Central memory CD4-positive, alpha-beta T cell (primary cell): ENCODE measurements around the gene SLC51B.
A peak's percentile ranks its signal among the peaks of the same experiment; 100 is the strongest.
"Not testable (repeated sequence)": the region's sequence is repeated elsewhere in the genome, so short reads cannot be mapped to it uniquely, and the experiment has no call there.

Experiments used
- DNase-seq: peaks from one replicate; pipeline ENCODE4 v3.0.0; 2022

Gene SLC51B

DNA sequence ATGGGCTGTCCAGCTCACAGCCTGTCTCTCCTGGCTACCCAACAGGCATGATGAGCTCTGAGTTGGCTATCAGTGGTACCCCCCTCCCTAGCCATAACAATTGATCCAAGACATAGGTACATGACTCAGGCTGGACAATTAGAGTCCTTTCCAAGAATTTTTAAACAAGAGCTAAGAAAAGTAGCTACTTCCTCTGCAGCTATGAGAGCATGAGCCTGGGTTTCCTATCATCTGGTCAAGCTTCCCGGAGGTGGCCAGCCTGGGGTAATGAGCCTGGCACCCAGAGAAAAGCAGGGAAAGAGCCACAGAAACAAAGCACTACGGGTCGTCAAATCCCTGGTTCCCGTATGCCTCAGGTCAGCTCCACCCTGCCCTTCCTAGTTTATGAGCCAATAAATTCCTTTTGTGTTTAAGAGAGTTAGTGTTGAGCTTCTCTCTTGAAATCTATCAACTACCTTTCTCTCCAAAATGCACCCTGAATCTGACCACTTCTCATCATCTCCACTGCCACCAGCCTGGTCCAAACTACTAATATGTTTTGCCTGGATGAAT lies 2.3 kb upstream of the SLC51B start:
- no peak for DNase-seq

DNA sequence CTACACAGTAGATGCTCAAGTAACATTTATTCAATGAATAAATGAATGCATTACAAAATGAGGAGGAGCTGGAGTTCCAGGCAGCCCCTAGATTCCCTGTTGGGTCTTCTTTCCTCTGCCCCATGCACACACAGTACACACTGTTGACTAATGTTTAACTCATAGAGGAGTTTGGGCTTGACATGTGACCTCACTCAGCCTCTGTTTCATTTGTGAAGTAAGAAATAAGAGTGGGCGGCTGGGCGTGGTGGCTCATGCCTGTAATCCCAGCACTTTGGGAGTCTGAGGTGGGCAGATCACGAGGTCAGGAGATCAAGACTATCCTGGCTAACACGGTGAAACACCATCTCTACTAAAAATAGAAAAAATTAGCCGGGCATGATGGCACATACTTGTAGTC lies 969 bp upstream of the SLC51B start:
- not testable (repeated sequence) for DNase-seq

DNA sequence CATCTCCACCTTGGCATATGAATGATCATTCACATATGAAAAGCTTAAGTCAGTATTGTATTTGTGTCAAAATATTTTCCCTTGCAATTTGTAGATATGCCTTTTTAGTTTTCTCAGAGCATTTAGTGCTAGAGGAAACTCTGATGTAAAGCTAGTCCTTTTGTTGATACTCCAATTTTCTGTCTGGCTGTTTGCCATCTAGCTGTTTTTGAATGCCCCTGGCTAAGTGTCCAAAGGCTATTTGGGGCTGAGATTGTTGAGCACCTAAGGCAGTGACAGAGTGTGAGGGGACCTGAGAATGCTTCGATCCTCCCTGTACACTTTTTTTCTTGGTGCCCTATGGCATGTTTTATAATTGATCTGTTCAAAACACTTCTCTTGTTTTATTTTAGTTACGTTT lies 3.1 kb downstream of the SLC51B start:
- no peak for DNase-seq

DNA sequence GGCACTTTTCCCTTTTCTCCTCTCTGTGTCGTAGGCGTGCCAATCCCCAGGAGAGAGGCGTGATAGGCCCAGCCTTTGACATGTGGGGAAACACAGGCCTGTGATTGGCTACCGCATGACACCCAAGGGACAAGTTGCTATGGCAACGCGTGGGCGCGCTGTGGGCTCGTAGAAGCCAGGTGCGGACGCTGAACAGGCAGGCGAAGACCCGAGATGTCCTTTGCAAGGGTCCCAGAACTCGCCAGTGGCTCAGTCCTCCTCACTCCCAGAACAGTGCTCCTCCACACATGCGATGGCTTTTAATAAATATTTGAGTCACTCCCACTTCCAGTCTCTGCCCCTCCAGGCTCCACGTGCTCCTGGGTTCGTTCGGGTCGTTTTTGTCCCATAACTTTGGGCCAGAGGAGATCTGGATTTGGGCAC lies 4.2 kb downstream of the SLC51B start:
- peak; percentile 80 for DNase-seq

DNA sequence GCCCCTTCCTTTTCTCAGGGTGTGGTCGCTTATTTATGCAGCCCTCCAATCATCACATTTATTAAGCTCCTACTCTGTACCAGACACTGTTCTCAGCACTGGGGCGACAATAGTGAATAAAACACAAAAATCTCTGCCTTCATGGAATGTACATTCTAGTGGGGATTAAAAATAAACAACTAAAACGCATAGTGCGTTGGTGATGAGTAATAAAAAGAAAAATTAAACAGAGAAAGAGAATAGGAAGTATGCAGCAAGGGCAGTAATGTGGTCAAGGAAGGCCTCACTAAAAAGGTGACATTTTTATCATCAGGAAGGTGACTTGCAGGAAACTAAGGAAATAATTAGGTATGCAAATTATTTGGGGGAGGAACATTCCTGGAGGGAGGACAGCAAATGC lies 5.1 kb downstream of the SLC51B start:
- DNase-seq = no peak

DNA sequence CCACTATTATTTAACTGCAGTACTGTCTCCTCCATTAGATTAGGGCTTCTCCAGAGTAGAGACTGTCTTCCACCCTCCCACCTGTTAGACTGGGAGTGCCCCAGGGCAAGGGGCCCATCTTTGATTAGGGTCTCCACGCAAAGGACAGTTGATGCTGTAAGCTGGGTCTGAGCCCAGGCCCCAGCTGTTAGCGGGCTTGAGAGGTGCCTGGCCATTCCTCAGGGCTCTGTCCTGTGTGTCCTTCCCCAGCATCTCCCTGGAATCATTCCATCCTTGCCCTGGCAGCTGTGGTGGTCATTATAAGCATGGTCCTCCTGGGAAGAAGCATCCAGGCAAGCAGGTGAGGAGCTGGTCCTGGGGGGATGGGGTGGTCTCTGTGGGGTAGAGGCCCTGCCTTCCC lies 6.1 kb downstream of the SLC51B start:
- no peak for DNase-seq

DNA sequence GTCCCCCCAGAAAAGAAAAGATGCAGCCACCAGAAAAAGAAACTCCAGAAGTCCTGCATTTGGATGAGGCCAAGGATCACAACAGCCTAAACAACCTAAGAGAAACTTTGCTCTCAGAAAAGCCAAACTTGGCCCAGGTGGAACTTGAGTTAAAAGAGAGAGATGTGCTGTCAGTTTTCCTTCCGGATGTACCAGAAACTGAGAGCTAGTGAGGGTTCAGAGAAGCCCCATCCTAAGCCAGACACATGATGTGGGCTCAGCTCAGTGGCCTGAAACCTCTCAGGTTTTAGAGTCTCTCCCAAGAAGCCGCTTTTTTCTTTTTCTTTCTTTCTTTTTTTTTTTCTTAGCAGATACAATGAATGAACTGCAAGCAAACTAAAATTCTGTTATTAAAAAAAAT lies 7.8 kb downstream of the SLC51B start:
- DNase-seq = no peak

DNA sequence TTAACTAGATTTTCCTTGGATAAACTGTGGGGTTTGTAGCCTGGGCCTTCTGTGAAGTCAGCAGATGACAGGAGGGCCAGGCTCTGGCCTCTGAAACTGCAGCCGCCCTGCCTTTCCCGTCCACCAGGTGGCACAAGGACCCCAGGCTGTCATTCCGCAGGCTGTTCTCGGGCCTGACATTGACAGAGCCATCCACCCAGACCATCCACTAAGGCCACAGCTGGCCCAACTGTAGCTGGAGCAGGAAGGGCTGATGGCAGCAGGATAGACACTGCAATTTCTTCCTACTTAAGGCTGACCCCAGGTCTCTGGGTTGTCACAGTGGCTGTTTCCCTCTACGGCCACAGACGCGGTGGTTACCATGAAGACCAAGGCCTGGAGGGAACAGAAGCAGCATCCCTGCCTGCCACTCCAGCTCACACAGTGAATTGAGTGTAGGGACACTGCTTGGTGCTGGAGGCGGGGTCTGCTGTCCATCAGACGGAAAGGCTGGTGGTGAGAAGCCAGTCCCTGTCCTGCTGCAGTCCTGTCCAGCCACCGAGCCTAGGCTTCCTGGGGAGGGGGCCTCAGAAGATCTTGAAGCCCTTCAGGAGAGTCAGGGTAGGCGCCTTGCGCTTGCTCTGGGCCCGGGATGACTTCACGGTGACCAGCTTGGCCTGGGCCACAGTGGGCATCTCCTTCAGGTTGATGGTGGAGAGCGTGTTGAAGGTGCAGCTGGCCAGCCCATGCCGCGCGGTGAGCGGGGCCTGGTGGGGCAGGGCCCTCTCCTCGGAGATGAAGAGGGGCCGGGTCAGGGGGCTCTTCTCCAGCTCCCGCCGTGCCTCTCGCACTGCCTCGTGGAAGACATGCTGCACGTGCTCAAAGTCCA lies 9.4 kb downstream of the SLC51B start:
- DNase-seq = peak; percentile 16

DNA sequence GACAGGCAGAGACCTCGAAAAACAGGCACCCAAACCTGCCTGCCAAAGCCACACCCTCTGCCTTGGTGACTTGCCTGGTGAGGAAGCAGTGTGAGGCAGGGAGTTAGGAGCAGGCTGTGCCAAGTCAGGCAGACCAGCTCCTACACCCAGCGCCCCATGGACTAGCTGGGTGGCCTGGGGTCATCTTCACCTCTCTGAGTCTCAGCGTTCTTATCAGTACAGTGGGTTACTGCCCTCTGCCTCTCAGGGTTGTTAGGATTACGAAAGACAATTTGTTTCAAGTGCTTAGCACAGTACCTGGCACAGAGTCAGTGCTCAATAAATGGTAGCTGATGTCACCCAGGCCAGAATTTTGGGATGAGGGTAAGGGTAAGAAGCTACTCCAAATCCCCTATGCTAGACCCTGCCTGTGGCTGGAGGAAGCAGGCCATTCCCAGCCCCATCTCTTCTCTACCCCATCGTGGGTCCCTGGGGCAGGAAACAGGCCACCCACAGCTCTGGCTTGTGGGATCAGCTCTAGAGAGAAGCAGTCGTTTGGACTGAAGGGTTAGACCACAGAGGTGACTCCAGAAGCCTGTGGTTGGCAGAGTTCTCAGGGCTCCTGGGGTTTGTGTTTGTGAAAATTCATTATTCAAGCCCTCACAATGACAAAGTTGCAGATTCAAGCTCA lies 10.1 kb downstream of the SLC51B start:
- DNase-seq = no peak

DNA sequence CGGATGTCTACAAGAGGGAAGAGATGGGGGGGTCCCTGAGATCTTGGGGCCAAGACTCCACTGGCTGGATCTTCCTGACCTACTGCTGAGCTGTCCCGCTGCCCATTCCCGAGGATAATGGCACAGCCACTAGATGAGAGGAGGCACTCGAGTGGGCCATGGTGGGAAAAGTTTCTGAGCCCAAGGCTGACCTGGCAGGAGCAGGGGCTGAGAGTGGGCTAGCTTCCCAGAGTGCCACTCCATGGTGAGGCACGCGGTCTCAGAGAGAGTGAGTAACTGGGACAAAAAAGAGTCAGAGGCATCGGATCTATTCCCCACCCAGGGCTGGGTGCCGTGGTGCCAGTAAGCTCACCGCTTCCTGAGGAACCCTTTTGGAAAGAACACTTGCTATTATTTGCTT lies 10.9 kb downstream of the SLC51B start:
- DNase-seq = no peak

DNA sequence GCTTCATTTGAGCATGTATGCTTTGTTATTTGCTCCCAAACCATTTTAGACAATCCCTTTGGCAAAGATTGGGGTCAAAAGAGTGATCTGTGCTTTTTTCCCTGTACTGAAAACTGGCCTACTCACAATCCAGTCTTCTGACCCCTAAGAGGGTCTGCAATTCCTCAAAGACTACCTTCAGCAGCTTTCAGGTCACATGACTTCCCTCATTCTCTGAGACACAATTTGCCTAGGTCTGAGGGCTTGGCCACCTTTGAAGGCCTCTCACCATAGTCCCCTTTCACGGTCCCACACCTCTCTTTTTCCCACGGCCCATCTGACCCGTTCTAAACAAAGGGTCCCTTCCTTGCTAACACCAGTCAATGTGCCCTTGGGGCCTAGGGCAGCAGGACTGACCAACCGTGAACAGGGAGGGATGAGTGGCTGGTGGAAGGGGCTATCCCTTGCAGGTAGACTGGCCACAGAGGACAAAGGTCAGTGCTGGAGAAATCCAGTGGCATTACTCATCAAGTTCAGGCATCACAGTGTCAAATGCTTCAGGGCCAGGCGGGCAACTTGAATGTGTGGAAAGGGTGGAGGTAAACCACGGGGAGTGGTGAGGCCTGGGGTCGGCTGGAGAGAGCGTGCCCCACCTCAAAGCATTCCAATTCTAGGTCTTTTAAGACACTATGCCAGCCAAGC lies 11.8 kb downstream of the SLC51B start:
- no peak for DNase-seq

DNA sequence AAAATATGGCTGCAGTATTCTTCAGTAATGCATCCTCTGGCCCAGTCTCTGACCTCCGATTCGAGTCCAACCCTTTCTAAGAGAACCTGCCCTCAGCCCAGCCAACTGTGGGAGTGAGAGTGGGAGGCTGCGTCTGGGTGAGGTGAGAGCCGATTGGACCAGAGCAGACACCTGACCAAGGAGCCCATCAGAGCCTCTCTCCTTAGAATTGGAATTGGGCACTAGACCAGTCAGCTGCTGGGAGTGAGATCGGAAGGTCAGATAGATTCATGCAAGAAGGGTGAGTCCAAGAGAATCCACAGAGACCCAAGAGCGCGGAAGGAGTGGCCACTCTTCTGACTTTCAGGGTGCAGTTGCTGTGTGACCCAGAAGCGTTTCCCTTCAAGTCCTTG lies 12.4 kb downstream of the SLC51B start:
- DNase-seq = no peak

DNA sequence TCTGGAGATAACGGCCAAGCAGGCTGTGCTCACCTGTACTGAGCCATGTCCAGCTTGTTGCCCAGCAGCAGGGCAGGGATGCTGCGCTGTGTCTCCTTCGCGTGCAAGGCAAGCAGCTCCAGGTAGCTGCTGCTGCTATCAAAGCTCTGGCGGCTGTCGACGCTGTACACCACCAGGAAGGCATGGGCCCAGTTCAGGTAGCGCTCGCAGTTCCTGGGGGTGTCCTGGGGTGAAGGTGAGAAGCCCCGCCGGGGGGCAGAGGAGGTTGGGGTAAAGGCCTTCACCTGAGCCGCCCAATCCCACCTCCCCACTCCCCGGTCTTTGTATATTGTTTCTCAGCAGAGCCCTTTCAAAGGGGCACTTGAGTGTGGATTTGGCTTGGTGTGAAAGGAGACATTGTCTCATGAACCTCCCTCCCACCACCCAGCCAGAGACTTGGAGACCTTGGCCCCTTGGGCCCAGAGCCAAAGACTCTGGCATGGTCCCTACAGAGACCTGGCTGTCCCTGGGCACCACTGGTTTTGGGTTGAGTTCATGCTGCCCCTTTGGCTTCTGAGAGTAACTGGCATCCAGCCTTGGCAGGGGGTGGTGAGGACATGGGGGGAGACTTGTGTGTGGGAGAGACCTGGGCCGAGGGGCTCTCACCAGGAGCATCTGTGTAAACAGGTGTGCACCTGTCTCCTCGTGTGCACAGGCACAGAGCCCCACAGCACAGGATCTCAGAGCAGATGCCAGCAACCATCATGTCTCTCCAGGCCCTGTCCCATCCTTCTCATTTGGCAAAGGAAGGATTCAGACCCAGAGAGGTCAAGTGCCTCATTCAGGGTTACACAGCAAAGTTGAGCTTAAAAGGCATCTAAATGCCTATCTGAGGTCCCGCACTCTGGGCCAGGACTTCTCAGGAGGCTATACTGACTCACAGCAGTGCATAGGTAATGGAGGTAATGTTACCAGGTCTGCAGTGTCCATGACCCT lies 13.5 kb downstream of the SLC51B start:
- DNase-seq = no peak

DNA sequence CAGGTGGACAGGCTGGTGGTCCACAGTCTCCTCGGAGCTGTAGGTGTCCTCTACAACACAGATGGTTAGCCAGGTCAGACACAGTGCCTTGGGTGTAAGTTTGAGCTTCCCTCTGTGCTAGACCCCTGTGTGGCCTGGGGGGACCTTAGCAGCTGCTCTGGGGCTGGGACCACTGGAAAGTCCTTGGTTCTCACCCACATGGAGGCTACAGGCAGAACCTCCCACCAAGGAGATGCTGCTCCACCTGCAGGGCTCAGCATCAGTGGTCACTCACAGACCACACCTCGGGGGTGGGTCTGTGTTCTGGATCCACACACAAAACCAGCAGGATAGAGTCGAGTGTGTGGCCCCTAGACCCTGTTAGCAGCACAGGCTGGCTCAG lies 14.2 kb downstream of the SLC51B start:
- DNase-seq = no peak

DNA sequence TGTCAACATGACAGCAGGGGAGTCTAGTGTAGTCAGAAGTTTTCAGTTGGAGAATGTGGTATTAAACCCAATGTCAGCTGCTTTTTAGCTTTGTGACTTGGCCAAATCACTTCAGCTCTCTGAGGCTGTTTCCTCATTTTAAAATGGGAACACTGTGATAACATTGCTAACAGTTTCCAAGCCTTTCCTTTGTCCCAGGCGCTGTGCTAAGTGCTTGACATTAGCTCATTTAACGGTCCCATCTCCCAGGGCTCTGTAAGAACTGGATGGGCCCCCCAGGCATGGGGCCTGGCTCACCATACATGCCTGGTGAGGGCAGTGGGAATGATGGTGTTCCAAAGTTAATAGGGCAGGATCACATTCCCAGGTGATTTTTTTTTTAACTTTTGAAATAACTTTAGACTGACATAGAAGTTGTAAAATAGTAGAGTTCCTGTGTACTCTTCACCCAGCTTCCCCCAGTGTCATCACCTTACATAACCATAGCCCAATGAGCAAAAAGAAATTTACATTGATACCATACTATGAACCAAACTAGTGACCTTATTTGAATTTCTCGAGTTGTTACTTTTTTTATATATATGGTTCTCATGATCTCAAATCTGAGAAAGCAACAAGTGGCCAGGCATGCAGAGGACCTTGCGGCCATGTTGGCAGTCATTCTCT lies 14.9 kb downstream of the SLC51B start:
- no peak for DNase-seq

DNA sequence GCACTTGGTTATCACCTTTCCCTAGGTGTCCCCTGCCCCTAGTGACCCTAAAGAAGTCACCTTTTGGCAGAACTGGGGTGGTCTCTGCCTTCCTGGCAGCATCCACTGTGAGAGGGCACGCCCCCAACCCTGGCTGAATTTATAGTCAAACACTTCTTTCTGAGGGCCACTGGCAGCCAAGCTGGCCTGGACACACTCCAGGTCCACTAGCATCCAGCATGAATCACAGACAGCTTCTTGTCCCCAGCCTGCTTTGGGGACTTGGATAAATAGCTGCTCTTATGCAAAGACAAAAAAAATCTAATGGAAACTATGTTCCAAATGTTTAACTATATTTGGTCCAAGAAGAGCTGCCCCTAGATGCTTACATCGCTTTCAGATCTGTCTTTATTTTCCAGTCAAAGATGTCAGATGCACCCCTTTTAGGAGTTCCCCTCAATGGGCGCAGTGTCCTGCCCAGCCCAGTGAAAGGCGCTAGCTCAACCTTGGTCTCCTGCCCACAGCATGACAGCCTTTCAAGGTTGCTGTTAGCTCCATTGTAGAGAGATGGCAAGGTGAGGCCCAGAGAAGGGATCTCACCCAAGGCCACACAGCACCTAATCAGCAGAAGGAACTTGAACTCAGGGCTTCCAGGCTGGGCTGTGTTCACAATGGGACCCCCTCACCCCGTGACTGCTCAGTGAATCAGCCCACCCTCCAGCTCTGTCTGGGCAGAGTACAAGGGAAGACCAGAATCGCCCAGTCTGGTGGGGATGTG lies 15.6 kb downstream of the SLC51B start:
- no peak for DNase-seq

DNA sequence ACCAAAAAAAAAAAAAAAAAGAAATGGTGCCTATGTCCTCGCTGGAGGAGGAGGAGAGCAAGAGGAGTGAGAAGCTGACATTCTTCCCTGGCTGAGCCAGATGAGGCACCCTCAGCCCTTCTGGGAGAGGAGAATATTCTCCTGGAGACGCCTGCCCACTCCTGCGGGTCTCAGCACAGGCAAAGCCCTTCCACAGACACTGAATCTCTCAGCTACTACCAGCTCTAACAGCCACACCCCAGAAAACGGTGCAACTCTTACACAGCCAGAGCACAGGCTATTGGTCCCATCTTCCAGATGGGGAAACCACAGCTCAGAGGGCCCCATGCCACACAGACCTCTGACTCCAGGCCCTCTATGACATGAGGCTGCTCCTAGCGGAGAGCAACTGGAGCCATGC lies 16.9 kb downstream of the SLC51B start:
- DNase-seq = no peak

DNA sequence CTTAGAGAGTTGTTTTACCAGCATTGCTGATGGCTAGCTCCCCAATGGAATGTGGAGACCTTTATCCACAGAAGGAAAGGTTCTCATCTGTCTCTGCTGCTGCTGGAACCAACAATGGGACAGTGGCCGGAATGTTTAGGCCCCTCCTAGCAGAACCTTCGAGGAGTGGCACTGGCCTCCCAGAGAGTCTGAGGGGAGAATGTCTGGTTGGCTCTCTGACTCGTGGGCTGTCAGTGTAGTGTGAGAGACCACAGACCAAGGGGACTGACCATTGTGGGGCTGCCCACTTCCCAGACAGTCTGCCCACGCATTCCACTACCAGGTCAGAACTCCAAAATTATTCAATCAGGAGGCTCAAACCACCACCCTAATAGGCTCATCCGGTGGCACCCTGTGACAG lies 17.5 kb downstream of the SLC51B start:
- no peak for DNase-seq

DNA sequence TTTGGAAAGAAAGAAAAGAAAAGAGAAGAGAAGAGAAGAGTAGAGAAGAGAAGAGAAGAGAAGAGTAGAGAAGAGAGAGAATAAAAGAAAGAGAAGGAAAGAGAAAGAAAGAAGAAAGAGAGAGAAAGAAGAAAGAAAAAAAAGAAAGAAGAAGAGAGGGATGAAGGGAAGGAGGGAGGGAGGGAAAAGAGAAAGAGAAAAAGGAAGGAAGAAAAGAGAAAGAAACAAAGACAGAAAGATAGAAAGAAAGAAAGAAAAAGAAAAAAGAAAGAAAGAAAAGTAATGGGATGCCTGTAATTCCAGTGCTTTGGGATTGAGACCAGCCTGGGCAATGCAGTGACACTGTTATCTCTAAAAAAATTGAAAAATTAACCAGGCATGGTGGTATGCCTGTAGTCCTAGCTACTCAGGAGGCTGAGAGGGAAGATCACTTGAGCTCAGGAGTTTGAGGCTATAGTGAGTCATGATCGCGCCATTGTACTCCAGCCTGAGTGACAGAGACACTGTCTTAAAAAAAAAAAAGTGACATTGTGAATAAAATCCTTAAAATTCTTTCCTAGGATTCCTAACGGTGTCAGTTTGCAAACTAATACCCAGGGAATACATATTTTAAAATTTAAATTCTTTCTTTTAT lies 20.9 kb downstream of the SLC51B start:
- DNase-seq = no peak

DNA sequence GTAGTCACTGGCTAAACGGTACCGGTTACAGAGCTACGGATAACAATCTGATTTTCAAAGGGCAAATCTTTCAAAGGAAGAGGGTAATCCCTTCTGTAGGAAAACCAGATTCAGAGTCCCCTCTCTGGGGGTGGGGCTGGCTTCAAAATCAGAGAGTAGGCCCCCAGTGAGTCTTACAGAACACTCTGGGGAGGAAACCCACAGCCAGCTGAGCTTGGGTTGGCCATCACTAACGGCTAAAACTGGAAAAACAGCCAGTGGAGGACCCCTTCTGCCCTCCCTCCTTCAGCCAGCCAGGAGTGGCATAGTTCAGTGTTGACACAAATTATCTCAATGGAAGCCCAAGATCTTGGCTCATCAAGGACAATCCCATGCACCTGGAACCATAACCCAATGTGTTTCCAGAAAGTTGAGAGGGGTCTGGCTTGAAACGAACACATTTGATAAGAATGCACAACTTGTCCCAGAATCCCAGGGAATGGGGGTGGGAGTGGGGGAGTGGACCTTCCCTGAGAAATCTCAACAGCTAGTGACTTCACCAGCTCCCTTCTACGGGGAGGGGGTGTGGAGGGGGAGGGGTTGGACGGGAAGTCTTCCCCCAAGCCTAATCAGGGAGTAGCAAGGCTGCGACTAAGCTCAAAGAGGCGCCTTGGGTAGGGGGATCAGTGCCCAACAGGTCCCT lies 21.6 kb downstream of the SLC51B start:
- no peak for DNase-seq
